ENCODE data around the gene DNAJC24. TPM values are rescaled to one million over a fixed set of nuclear protein-coding genes. Genes with fewer than 3 reads are reported as not detected.

Gene DNAJC24
- polyA plus RNA-seq, 1 experiment: 17.0 TPM

GRCh38 chr11:31419138-31419537 lies 49.5 kb downstream of the DNAJC24 start:
- CTCF ChIA-PET: interaction anchor here (0.8 to 1.7 kb wide), 3 partner anchors 11 to 539 kb away, joined by 3 to 5 read pairs (median 3); no protein-coding TSS in a partner anchor
- Histone ChIP-seq H3K4me3 (ENCODE audit: low read depth, low read length) (no peak overlapping the region), H3K9me3 (ENCODE audit: control insufficient read depth, insufficient read depth, low read length) (no peaks in the 10 kb centered on the region), H3K27ac (ENCODE audit: low read depth, low read length) (no peak overlapping the region), H3K27me3 (ENCODE audit: control insufficient read depth, insufficient read depth, low read length) (no peaks in the 10 kb centered on the region)
- TF ChIP-seq CTCF (IDR thresholded peaks at IDR 0.05; ENCODE audit: low read depth, low read length): no peak
- POLR2A ChIA-PET: no interaction called here
- no peak for DNase-seq (ENCODE audit: low read depth, low spot score)

- Histone ChIP-seq H3K4me3 (ENCODE audit: low read depth, low read length) (no peak overlapping the region), H3K9me3 (ENCODE audit: control insufficient read depth, insufficient read depth, low read length) (no peaks in the 10 kb centered on the region), H3K27me3 (ENCODE audit: control insufficient read depth, insufficient read depth, low read length) (no peaks in the 10 kb centered on the region), H3K27ac (ENCODE audit: low read depth, low read length) (no peak overlapping the region)
- POLR2A ChIA-PET: no interaction called here
- no peak for DNase-seq (ENCODE audit: low read depth, low spot score)
- CTCF ChIA-PET: interaction anchor here (0.8 kb wide), 1 partner anchor 222 kb away, joined by 3 read pairs; no protein-coding TSS in a partner anchor
- no peak for TF ChIP-seq CTCF (IDR thresholded peaks at IDR 0.05; ENCODE audit: low read depth, low read length)
Observed at GRCh38 chr11:31419669-31420068, 50.0 kb downstream of the DNAJC24 start.

GRCh38 chr11:31421820-31422219 lies 52.2 kb downstream of the DNAJC24 start:
- DNase-seq (ENCODE audit: low read depth, low spot score): no peak
- POLR2A ChIA-PET: no interaction called here
- no peak for TF ChIP-seq CTCF (IDR thresholded peaks at IDR 0.05; ENCODE audit: low read depth, low read length)
- no peaks in the 10 kb centered on the region for H3K27me3 ChIP-seq (ENCODE audit: control insufficient read depth, insufficient read depth, low read length)
- CTCF ChIA-PET: interaction anchor here (0.6 kb wide), 1 partner anchor 26 kb away, joined by 3 read pairs; no protein-coding TSS in a partner anchor
- no peak overlapping the region for H3K4me3 ChIP-seq (ENCODE audit: low read depth, low read length)
- no peak overlapping the region for H3K27ac ChIP-seq (ENCODE audit: low read depth, low read length)
- H3K9me3 ChIP-seq (ENCODE audit: control insufficient read depth, insufficient read depth, low read length): no peaks in the 10 kb centered on the region

GRCh38 chr11:31422703-31423102 lies 53.0 kb downstream of the DNAJC24 start:
- H3K9me3 ChIP-seq (ENCODE audit: control insufficient read depth, insufficient read depth, low read length): no peaks in the 10 kb centered on the region
- no peaks in the 10 kb centered on the region for H3K27me3 ChIP-seq (ENCODE audit: control insufficient read depth, insufficient read depth, low read length)
- H3K4me3 ChIP-seq (ENCODE audit: low read depth, low read length): no peak overlapping the region
- no peak overlapping the region for H3K27ac ChIP-seq (ENCODE audit: low read depth, low read length)
- TF ChIP-seq CTCF (IDR thresholded peaks at IDR 0.05; ENCODE audit: low read depth, low read length): no peak
- ChIA-PET POLR2A (no interaction called here), CTCF (no interaction called here)
- DNase-seq (ENCODE audit: low read depth, low spot score): no peak

GRCh38 chr11:31424652-31425051 lies 55.0 kb downstream of the DNAJC24 start:
- DNase-seq (ENCODE audit: low read depth, low spot score): no peak
- no peaks in the 10 kb centered on the region for H3K9me3 ChIP-seq (ENCODE audit: control insufficient read depth, insufficient read depth, low read length)
- POLR2A ChIA-PET: no interaction called here

More at GRCh38 chr11:31424652-31425051, 55.0 kb downstream of the DNAJC24 start:
- H3K27me3 ChIP-seq (ENCODE audit: control insufficient read depth, insufficient read depth, low read length): no peaks in the 10 kb centered on the region
- H3K4me3 ChIP-seq (ENCODE audit: low read depth, low read length): no peak overlapping the region
- H3K27ac ChIP-seq (ENCODE audit: low read depth, low read length): no peak overlapping the region
- CTCF ChIA-PET: interaction anchor here (0.5 kb wide), 1 partner anchor 43 kb away, joined by 7 read pairs; no protein-coding TSS in a partner anchor
- TF ChIP-seq CTCF (IDR thresholded peaks at IDR 0.05; ENCODE audit: low read depth, low read length): no peak

All from AG04450 (cell line).